ENCODE results near the gene ATP6V1C2. TPM values are rescaled to one million over a fixed set of nuclear protein-coding genes. Genes with fewer than 3 reads are reported as not detected.
"Not testable (repeated sequence)": the region's sequence is repeated elsewhere in the genome, so short reads cannot be mapped to it uniquely, and the experiment has no call there.

The ATP6V1C2 gene
- total RNA-seq, 1 donor from 2014 or later: 1.6 TPM

DNA sequence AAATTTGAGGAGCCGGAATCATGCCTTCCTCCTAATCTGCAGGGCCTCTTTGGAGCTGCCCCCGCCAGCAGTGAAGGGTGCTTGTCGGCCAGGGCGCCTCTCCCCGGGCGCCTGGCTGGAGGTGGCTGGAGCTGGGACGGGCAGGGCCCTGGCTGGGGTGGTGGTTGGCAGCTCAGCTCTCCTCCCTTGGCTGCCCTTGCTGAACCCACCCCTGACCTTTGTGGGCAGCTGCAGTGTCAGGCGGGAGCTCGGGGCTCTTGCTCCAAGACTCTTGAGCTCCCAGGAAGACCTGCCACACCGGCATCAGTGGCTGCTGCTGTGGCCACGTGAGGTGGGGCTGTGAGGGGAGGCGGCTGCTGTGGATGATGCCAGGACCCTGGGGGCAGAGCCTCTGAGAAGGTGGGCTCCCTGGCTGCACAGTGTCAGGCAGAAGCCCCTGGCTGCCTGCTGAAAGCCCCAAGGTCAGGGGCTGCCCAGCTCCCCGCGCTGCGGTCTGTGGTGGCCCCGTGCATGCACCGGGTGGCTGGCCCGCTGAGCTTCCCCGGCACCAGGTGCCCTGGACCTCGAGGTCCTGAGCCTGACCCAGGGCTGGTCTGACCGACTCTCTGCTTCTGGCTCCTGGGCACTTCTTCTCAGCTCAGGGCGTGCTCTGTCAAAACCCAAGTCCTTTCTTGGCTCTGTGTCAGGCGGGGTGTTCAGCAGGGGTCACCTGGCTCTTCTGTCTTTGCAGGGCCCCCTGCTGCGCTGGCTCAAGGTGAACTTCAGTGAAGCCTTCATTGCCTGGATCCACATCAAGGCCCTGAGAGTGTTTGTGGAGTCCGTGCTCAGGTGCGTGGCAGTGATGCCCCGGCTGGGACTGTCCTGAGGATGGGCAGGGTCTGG lies 56.7 kb downstream of the ATP6V1C2 start:
- no peak for DNase-seq
- peak; percentile 52 for ATAC-seq (ENCODE audit: poor library complexity)
- intact Hi-C loops (cut with DNase I): no loop called here

DNA sequence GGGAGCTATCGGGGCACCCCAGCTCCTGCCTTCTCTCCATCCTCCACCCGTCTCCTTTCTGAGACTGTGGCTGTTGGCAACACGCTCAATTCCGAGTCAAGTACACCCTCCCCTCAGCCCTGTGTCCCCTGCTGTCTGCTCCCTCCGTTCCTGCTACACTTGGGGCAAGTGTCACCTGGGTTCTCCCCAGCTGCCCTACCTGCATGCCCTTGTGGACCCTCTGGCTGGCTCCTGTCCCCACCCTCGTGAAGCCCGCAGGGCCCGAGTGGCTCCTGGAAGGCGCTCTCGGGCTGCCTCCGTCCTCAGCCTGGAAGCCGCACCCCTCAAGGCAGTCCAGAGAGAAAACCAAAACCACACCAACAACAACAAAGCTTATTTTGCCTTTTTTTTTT lies 57.3 kb downstream of the ATP6V1C2 start:
- DNase-seq (no peak), ATAC-seq (ENCODE audit: poor library complexity) (no peak)
- intact Hi-C loops (cut with DNase I): no loop called here

DNA sequence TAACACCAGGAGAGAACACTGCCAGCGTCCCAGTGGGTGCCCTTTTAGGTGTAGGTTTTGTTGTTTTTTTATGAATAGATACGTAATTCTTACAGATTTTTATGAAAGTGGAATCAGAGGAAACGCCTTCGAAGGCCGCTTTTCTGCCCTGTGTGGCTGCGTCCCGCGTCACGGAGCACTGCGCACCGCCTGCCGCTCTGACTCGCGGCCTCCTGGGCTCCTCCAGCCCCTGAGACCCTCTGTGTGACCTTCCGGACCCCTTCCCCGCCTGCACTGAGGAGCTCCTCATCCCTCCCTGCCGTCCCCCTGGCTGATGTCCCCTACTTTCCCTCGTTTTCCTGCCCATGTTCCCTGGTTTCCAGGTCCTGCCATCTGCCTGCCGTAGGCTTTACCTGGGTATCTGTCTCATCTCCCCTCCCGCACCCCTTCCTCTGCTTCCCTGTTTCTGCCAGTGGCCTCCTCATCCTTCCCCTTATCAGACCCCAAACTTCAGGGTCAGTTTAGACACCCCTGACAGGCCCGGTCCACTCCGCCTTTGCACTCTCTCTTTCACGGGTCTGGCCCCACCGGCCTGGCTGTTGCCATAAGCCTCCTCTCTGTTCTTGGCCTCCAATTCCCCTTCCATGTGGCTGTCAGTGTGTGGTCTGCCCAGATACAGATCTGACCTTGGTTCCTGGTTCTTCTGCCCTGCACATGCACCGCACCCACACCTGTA lies 58.5 kb downstream of the ATP6V1C2 start:
- DNase-seq (no peak), ATAC-seq (ENCODE audit: poor library complexity) (no peak)
- intact Hi-C loops (cut with DNase I): no loop called here

DNA sequence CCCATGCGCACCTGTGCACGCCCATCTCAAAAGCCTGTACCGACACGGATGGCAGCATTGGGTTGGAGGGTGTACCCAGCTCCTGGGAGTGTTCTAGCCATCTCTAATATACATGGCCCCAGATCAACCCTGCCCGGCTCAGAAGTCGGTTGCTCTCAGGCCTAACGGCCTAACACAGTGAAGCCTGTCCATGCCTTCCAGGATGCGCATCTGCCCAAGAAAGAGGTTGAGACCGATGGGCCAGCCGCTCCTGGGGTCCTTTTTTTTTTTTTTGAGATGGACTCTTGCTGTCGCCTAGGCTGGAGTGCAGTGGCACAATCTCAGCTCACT lies 59.0 kb downstream of the ATP6V1C2 start:
- no peak for ATAC-seq (ENCODE audit: poor library complexity)

DNA sequence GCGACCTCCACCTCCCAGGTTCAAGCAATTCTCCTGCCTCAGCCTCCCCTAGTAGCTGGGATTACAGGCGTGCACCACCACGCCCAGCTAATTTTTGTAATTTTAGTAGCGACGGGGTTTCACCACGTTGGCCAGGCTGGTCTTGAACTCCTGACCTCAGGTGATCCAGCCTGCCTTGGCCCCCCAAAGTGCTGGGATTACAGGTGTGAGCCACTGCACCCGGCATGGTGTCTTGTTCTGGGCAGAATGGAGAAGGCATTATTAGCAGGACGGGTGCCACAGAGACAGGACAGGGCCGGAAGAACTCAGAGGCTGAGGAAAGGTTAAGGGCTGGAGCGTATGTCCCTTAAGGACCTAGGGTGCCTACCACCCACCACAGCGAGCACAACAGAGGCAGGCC lies 59.4 kb downstream of the ATP6V1C2 start:
- DNase-seq; intact Hi-C loops (cut with DNase I); ATAC-seq (ENCODE audit: poor library complexity): not testable (repeated sequence)

More for the DNA sequence above, 59.0 kb downstream of the ATP6V1C2 start:
- no peak for DNase-seq
- intact Hi-C loops (cut with DNase I): no loop called here

DNA sequence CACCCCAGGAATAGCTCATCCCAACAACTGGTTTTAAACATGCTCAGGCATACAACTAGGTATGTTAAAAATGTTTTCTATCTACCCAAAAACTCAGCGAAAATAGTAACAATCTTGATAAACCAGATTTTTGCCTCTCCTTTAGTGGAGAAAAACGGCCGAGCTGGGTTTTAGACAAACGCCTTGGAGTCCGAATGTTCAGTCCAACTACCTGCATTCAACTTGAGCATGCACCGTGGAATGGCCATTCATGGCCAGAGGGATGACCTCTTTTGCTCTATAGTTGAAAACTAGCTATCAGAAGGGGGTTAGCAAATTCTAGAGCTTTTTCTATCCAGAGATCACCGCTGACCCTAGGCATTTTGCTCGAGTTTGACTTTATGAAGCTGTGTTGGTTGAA lies 60.3 kb downstream of the ATP6V1C2 start:
- DNase-seq (no peak), ATAC-seq (ENCODE audit: poor library complexity) (no peak)
- intact Hi-C loops (cut with DNase I): no loop called here

DNA sequence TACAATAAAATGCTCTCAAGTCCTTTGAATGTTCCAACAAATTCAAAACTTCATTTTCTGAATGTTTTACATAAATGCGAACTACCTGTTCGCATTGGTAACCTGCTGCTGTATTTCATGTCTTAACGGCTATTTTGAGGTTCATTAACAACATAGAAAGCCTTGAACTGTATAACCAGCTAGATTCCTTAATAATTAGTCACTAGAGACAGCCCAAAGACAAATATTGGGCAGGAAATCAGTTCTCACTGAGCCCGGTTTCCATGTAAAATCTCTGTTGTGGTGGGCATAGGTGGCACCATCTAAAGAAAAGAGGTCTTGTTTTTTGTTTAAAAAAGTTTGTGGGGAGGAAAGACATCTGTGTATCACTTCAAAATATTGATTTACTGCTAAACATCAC lies 62.0 kb downstream of the ATP6V1C2 start:
- intact Hi-C loops (cut with DNase I): no loop called here
- ATAC-seq (ENCODE audit: poor library complexity): no peak
- DNase-seq: no peak

DNA sequence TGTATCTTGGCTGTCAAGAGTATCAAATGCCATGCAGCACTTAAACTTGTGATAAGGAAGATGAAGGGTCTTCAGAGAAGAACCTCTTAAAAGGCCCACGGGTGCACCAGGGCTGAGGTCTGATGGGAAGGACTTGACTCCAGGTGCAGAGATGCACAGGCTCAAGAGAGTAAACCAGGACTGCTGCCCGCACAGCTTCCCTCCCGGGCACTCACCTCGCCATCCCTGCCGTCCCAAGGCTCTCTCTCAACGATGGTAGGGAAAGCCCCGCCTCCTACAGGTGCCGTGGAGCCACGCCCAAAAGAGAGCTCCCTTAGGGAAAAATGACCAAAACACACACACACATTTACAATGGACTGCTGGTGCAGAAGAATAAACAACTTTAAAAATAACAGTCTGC lies 63.3 kb downstream of the ATP6V1C2 start:
- peak; percentile 21 for ATAC-seq (ENCODE audit: poor library complexity)
- intact Hi-C loops (cut with DNase I): no loop called here
- no peak for DNase-seq

DNA sequence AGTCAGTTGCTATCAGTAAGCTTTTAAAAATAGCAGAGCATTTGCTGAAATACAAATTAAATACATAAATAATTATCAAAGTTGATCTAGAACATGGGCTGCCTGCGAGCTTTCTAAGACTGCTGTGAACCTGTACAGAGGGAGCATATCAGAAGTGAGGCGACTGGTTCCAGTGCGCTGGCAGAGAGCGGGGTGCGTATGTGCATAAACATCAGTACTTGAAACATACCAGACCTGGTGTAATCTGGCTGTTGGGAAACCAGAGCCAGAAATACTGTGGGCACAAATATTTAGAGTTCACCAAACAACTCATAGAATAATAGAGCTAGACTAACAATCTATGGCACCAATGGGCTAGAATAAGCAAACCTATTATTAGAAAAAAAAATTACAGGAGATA lies 63.8 kb downstream of the ATP6V1C2 start:
- DNase-seq (no peak), ATAC-seq (ENCODE audit: poor library complexity) (peak; percentile 90)
- intact Hi-C loops (cut with DNase I): no loop called here

DNA sequence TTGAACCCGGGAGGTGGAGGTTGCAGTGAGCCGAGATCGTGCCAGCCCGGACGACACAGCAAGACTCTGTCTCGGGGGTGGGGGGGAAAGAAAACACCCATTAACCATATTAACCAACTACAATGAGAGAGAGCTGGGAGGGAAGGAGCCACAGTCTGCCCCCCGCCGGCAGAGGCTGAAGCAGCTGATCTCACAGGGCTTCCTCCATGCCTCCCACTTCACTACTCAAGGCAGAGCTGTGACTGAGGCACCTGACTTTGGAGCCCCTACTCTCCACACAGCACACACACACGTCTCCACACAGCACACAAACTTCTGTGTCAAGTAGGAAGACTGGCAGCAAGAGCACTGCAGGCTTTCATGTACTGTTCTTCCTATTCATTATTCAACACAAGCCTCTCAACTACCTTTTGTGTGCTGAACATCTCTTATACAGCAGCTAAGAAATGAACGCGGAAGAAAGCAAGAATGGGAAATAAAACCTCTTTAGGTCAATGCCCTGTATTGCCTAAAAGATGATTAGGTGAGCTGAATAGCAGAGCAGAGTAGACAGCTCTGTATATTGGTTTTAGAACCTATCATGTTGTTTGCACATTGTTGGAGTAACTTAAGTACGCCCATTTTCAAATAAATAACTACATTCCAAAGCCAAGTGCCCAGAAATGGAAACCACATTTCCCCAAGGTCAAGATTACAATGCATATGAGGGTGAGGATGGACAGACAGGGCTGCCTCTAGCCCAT lies 65.0 kb downstream of the ATP6V1C2 start:
- intact Hi-C loops (cut with DNase I): no loop called here
- DNase-seq (no peak), ATAC-seq (ENCODE audit: poor library complexity) (no peak)

DNA sequence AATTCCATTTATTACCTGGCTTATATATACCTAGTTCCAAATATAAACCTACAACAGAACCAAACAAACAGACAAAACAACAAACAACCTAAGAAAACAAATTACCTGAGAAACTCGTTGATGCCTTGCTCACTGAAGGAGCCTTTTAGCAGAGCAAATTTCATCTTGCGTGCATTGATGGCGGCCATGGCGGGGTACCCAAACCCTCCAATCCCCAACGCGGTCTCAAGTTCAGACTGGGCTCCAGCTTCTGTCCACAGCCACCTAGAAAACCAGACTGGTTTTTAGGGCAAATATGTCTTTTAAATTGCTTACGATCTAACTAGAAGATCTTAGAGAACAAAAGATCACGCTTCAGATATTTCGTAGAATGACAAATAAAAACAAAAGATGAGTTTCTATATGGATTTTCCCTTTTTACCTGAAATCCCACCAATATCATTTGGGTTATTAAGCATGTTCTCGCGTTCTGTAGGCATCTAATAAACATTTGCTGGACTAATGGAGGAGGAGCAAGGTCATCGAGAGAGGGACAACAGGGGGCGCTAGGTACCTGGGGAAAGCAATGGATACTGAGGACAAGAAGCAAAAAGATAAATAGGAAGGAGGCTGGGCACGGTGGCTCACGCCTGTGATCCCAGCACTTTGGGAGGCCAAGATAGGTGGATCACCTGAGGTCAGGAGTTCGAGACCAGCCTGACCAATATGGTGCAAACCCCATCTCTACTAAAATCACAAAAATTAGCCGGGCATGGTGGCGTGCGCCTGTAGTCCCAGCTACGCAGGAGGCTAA lies 65.9 kb downstream of the ATP6V1C2 start:
- no peak for ATAC-seq (ENCODE audit: poor library complexity)
- intact Hi-C loops (cut with DNase I): no loop called here
- no peak for DNase-seq

DNA sequence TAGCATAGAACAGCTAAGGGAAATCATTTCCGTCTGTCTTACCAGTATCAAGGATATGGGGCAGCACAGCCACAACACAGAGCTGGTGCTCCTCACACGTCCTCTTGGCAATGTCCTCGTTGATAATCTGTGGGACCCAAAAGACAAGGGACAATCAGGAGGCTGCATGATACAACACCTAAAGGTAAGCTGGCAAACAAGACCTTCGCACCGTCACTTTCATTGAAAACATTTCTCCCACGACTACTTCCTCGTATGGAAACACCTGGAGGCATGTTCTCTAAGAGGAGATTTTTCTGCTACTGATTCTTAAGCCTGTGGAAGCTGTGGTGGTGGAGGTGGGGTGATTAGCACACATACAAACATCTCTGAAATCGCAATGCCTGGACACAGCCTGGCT lies 67.4 kb downstream of the ATP6V1C2 start:
- DNase-seq: no peak
- no peak for ATAC-seq (ENCODE audit: poor library complexity)
- intact Hi-C loops (cut with DNase I): no loop called here

DNA sequence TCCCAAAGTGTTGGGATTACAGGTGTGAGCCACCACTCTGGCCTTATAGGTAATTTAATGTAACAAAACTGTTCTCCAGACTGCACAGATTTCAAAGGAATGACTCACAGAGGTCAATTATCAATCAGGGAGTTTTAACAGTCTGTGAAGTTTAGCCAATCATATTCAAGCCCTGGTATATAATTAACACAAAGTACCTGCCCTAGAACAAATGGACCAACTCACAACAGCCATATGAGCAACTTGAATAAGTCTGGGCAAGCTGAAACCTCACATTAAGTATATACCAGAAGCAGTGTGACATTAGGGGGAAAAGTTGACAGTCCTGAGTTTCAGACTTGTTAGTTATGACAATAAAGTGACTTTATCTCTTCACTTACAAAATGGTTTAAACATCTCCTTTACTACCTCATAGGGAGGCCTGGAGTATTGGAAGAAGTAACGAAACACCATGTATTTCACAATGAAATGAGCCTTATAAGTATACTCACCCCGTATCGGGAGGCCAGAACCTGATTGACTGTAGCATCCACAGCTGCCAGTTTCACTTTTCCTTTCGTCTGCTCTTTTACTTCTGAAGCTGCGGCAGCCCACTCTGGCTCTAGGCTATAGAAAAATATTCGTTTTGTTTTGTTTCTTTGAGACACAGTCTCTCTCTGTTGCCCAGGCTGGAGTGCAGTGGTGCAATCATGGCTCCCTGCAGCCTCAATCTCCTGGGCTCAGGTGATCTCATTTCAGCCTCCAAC lies 69.0 kb downstream of the ATP6V1C2 start:
- ATAC-seq (ENCODE audit: poor library complexity): no peak
- intact Hi-C loops (cut with DNase I): no loop called here
- DNase-seq: no peak

DNA sequence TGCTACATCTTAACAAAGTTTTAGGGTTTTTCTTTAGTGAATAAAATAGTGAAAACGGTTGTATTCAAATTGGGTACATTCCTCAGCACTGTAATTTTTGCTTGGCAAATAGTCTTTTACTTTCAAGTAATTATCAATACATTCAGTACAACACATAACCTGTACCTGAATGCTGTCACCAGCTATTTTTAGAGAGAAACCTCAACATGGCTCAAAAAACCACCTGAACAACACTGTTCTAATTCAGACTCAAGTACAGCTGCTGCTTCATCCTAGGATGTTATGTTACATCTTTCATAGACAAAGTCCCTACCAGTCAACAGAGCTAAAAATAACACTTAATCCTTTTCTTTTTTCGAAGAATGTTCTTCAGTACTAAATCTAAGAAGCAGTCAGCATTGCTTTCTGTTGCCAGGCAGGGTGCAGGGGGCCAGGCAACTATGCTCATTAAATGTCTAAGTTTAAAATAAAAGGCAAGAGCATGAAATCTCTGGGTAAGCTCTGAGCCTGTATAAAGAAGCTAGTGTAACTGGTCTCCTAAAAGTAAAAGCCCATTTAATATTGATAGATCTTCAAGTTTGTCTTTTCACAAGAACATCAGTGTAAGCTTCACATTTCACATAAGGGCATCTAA lies 70.7 kb downstream of the ATP6V1C2 start:
- intact Hi-C loops (cut with DNase I): no loop called here
- no peak for DNase-seq
- no peak for ATAC-seq (ENCODE audit: poor library complexity)

DNA sequence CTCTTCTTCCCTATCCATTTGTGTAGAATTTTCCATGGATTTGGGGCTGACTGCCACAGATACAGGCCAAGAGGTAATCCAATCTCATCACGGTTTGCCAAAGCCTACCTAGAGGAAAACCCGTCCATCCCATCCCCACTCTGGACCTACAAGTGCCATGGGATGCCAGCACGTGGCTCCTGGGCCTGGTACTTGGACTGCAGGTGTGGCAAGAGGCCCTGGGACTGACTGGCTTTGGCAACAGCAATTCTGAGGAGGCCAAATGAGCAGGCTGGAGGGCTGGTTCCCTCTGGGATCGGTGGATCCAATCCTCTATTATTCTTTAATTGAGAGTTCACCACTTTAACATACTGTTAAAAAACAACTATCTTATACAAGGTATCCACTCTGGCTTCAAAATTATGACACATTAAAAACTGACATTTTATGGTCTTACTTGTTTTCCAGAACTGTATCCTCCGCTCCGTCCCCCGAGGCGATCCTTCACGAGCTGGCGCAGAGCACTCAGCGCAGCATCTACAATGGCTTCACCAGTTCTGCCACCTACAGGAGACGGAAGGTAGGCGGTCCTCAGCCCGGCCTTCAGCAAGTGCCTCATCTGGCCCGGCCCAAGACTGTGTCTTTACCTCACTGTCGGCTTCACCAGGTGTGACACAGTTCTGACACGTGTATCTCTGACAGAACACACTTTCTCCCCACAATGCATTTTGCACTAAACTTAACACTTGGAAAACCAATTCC lies 71.4 kb downstream of the ATP6V1C2 start:
- ATAC-seq (ENCODE audit: poor library complexity) (no peak), DNase-seq (no peak)
- intact Hi-C loops (cut with DNase I): no loop called here

DNA sequence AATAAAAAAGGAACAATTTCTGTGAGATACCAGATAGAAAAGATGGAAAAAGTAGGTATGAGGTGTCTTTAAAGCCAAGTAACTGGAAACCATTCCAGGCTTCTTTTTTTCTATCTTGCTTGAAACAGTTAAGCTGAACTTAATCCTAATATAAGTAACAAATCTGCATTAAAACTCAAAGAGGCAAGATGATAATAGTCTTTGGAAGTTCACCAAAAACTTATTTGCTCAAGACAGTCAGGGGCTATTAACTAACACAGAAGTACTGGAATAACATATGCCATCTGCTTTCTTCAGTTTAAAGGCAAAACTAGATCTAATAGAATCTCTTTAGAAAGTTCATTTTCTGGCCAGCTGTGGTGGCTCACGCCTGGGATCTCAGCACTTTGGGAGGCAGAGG lies 72.4 kb downstream of the ATP6V1C2 start:
- no peak for DNase-seq
- ATAC-seq (ENCODE audit: poor library complexity): no peak
- intact Hi-C loops (cut with DNase I): no loop called here

DNA sequence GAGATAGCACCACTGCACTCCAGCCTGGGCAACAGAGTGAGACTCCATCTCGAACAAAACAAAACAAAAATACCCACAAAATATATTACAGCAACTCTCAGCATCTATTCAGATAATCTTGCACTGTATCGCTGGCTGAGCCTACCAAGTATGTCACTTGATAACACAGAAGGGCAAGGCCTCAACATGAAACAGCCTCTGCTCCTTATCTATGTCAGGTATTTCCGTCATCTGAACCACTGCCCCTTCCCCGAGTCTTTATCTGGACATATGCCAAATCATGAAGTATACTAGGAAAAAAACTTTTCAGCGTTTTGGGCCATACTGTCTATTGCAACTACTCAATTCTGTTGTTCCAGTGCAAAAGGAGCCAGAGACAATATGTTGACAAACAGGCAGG lies 73.4 kb downstream of the ATP6V1C2 start:
- ATAC-seq (ENCODE audit: poor library complexity): no peak
- intact Hi-C loops (cut with DNase I): no loop called here
- no peak for DNase-seq
